Hepatocyte (in vitro differentiated cells): Measurements from ENCODE around the gene DPYSL3.

Experiments
- CTCF ChIP-seq: fragments of 200-600 bp; sonication (generic); IDR thresholded peaks from 2 replicates; pipeline ENCODE4 v1.5.1; 2016; ENCODE audit warnings: antibody characterized with exemption, mild to moderate bottlenecking; ENCODE audit not compliant: poor library complexity
- EZH2 ChIP-seq: fragments of 200-600 bp; sonication (generic); IDR thresholded peaks from 2 replicates; pipeline ENCODE4 v1.6.1; 2016; ENCODE audit warnings: antibody characterized with exemption, mild to moderate bottlenecking, borderline replicate concordance
- EZH2phosphoT487 ChIP-seq: fragments of 200-600 bp; sonication (generic); IDR thresholded peaks from one replicate; pipeline ENCODE4 v1.6.1; 2018; ENCODE audit warnings: antibody characterized with exemption, mild to moderate bottlenecking, low read depth, moderate library complexity; ENCODE audit not compliant: unreplicated experiment, severe bottlenecking

- TF ChIP-seq EZH2phosphoT487 (no peak), EZH2 (no peak), CTCF (no peak)
Observed at GRCh38 chr5:147413266-147413665, 96.6 kb downstream of the DPYSL3 start.
